ENCODE data around the gene GPR55.

DNA sequence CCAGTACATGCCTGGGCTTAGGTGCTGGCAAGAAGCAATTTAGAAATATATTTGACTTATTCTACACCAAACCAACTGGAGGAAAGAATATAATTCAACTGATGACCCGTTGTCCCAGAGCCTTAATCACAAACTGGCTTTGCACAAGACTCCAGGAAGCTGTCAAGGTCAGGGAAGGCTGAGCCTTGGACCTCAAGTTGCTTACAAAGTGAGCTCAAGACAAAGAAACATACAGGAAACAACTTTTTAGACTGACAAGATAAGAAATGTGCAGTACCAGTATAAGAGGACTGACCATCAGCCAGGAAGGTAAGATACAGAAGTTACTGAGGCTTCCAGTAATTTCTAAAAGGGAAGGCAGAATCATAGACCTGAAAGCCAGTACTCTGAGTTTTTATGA lies 35.0 kb upstream of the GPR55 start:
- TF ChIP-seq POLR2A (IDR thresholded peaks at IDR 0.05): no peak
- no peak for TF ChIP-seq CTCF (IDR thresholded peaks at IDR 0.05)
